Measurements from ENCODE around the gene ANO4. TPM values are rescaled to one million over a fixed set of nuclear protein-coding genes. Genes with fewer than 3 reads are reported as not detected.

ANO4 gene
- total RNA-seq, 1 donor from 2014 or later = not detected

DNA sequence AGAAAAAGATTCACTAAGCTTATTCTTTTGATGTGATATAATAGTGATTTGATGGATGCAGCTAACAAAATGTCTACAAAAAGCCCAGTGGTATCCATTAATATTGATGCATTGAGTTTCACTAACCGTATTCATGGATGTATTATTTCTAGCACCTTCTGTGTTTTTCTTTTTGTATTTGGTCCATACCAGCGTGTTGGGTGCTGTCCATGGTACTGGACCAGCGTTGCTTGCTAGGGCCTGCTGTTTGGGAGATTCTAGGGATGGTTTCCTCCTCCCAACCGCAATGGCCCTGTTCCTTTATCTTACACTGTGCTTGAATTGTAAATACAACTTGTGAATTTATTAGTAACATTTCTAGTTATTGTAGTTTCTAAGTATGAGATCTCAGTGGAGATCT is 31.7 kb downstream of the ANO4 start:
- Mint-ChIP-seq H3K27me3 (ENCODE audit: low read depth) (no peaks in the 10 kb centered on the region), H3K36me3 (ENCODE audit: low read depth) (no peaks in the 10 kb centered on the region), H3K9me3 (no peaks in the 10 kb centered on the region), H3K4me3 (ENCODE audit: low read depth) (no peak overlapping the region), H3K27ac (no peak overlapping the region), H3K4me1 (ENCODE audit: low read depth) (no peaks in the 10 kb centered on the region)
- DNase-seq (ENCODE audit: low spot score) = no peak
- intact Hi-C loops (cut with micrococcal nuclease) = loop anchor here (10.0 kb wide), 1 partner anchor 498 kb away; no protein-coding TSS in a partner anchor

DNA sequence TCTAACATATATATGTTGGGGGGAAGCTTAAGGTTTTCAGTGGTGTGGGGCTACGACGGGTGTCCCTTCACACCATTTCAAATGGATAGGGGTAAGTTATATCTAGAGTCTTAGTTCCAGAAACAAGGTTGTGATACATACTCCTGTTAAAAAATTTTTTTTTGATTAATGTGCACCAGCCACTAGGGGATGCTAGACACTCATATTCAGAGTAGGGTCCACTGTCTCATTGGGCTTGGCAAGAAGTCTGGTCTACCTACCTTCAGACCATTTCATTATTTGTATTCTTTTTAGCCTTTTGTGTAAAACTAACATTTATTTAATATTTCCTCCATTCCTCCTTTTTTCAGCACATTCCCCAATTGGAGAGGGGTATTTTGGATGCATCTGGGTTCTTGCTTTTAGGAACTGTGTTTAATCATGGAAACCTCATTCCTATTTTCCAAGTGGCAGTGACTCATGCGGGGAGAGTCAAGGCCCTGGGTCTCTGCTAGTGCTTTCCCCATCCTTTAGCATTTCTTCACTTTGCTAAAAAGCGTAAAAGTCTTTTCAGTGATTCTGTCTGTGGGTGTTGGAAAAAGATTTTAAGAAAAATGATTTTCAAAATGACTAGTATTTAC is 33.4 kb downstream of the ANO4 start:
- Mint-ChIP-seq H3K27me3 (ENCODE audit: low read depth) (no peaks in the 10 kb centered on the region), H3K4me1 (ENCODE audit: low read depth) (no peaks in the 10 kb centered on the region), H3K4me3 (ENCODE audit: low read depth) (no peak overlapping the region)

DNA sequence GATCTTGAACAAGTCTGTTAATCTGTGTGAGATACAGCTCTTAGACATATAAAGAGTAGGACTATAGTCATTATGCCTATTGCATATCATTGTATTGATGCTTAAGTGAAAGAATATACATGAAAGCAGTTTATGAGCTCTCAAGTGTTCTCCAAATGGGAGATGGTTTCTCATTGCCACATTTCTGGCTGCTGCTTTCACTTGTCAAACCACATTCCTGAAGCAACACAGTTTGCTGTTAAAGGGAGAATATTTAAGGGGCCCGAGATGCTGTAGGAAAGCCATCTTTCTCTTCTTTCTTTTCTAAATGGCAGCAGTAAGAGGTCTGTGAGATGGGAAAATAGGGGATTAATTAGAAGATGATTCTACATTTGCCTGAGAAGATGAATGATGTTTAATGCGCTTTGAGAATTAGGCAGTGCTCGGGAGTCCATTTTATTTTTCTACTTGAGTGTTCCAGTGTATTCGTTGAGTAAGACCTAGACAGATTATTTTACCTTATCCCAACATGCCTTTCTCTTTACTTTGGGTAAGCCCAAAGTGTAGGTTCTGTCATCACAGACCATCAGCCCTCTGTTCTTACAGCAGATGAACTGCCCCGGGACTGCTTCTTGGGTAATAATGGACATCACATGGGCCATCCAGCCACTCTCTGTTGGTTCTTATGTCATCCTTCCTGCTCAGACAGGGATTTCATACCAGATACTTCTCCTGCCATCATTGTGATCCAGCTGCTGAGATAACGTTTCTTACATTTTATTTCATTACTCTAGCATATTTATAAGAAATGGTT is 35.6 kb downstream of the ANO4 start:
- Mint-ChIP-seq H3K9me3 (no peaks in the 10 kb centered on the region), H3K4me3 (ENCODE audit: low read depth) (no peak overlapping the region), H3K36me3 (ENCODE audit: low read depth) (no peaks in the 10 kb centered on the region), H3K27me3 (ENCODE audit: low read depth) (no peaks in the 10 kb centered on the region), H3K4me1 (ENCODE audit: low read depth) (no peaks in the 10 kb centered on the region), H3K27ac (no peak overlapping the region)
- intact Hi-C loops (cut with micrococcal nuclease) = no loop called here
- no peak for DNase-seq (ENCODE audit: low spot score)

More for the DNA sequence above, 33.4 kb downstream of the ANO4 start:
- H3K9me3 Mint-ChIP-seq = no peaks in the 10 kb centered on the region
- intact Hi-C loops (cut with micrococcal nuclease) = loop anchor here (10.0 kb wide), 1 partner anchor 497 kb away; no protein-coding TSS in a partner anchor
- H3K36me3 Mint-ChIP-seq (ENCODE audit: low read depth) = no peaks in the 10 kb centered on the region
- H3K27ac Mint-ChIP-seq = no peak overlapping the region
- no peak for DNase-seq (ENCODE audit: low spot score)

DNA sequence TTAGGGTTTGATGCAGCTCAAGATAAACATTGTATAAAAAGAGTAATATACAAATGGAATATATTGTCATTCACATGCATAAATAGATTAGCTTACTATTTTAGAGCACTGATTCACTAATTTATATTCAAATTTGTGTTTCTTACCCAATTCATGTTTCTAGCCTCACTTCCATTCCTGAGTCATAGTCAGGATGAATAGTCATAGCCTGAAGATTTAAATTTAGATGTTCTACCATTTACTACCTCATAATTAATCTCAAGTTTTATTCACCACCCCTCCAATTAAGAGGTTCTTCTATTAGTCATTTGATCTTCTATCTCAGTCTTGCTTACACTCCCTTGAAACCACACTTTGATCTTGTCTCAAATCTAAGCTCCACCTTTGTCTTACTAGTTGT is 38.7 kb downstream of the ANO4 start:
- intact Hi-C loops (cut with micrococcal nuclease) = no loop called here
- no peak overlapping the region for H3K4me3 Mint-ChIP-seq (ENCODE audit: low read depth)
- H3K27ac Mint-ChIP-seq = no peak overlapping the region
- no peak for DNase-seq (ENCODE audit: low spot score)
- no peaks in the 10 kb centered on the region for H3K36me3 Mint-ChIP-seq (ENCODE audit: low read depth)
- H3K4me1 Mint-ChIP-seq (ENCODE audit: low read depth) = no peaks in the 10 kb centered on the region
- H3K9me3 Mint-ChIP-seq = no peaks in the 10 kb centered on the region
- H3K27me3 Mint-ChIP-seq (ENCODE audit: low read depth) = no peaks in the 10 kb centered on the region

DNA sequence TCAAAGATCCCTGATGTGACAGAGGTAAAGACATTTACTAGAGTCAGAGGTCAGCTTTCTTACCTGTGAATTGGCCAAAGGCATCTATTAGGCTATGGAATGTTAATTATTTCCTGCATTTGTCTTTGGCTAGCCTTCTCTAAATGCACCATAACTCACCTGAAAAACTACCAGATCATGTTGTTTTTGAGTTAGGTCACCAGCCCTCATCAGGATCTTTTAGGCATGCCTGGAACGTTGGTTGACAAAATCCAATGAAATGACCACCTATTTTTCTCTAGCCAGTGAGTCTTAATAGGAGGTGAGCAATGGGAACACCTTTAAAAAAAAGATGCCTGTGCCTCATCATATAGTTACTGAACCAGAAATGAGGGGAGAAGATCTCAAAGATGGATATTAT is 46.2 kb downstream of the ANO4 start:
- Mint-ChIP-seq H3K27ac (no peak overlapping the region), H3K4me1 (ENCODE audit: low read depth) (no peaks in the 10 kb centered on the region), H3K9me3 (no peaks in the 10 kb centered on the region), H3K36me3 (ENCODE audit: low read depth) (no peaks in the 10 kb centered on the region), H3K4me3 (ENCODE audit: low read depth) (no peak overlapping the region), H3K27me3 (ENCODE audit: low read depth) (no peaks in the 10 kb centered on the region)
- intact Hi-C loops (cut with micrococcal nuclease) = no loop called here
- no peak for DNase-seq (ENCODE audit: low spot score)

DNA sequence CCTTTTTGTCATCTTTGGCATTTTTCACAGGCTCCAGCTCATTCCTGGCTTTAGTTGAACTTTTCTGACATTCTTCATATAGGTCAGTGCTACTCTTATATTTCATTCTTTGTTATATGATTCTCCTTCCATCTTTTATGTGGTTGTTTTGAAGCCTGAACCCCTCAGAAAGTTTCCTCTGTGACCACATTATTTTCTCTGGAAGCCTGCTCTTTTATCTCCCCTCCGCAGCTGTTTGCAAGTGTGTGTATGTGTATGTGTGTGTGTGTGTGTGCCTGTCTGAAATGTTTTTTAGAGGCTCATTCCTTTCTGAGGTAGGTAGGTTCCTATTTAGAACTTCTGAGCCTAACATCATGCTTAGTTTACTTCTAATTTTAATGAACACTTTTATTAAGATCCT is 47.6 kb downstream of the ANO4 start:
- no peak for DNase-seq (ENCODE audit: low spot score)
- Mint-ChIP-seq H3K4me1 (ENCODE audit: low read depth) (no peaks in the 10 kb centered on the region), H3K27me3 (ENCODE audit: low read depth) (no peaks in the 10 kb centered on the region), H3K27ac (no peak overlapping the region), H3K4me3 (ENCODE audit: low read depth) (no peak overlapping the region), H3K36me3 (ENCODE audit: low read depth) (no peaks in the 10 kb centered on the region), H3K9me3 (no peaks in the 10 kb centered on the region)
- intact Hi-C loops (cut with micrococcal nuclease) = no loop called here

DNA sequence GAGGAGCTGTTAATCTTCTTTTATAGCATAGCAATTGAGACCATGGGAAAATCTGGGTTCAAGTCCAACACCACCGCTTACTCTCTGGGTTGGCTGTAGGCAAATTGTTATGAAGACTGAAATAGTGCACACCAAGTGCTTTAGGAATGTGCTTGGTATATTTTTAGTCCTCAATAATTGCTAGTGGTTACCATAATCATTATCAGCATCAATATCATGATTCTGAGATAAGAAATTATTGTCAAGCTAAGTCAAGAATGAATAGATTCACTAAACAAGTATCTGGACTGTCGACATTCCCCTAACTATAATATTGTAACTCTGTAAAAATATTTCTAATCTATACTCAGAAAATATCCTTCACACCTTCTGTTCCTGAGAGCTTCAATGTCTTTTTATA is 48.5 kb downstream of the ANO4 start:
- intact Hi-C loops (cut with micrococcal nuclease) = no loop called here
- Mint-ChIP-seq H3K4me1 (ENCODE audit: low read depth) (no peaks in the 10 kb centered on the region), H3K27ac (no peak overlapping the region), H3K36me3 (ENCODE audit: low read depth) (no peaks in the 10 kb centered on the region), H3K4me3 (ENCODE audit: low read depth) (no peak overlapping the region), H3K9me3 (no peaks in the 10 kb centered on the region), H3K27me3 (ENCODE audit: low read depth) (no peaks in the 10 kb centered on the region)
- DNase-seq (ENCODE audit: low spot score) = no peak

DNA sequence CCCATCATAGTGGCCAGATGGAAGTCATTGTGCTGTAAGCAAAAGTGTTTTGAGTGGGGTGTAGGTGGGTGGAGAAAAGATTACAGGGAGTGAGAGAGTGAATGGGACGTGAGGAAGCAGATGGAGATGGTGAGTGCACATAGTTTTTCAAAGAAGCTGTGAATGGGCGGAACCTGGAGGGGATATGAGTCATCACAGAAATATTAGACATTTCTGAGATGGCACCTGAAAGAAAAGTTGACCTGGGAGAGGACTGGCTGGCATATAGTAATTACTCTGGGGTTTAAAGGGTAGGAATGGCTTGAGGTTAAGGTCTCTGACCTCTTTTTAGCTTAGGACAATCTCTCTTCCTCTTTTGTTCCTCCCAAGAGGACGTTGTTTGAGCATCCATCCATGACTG is 50.5 kb downstream of the ANO4 start:
- Mint-ChIP-seq H3K36me3 (ENCODE audit: low read depth) (no peaks in the 10 kb centered on the region), H3K4me1 (ENCODE audit: low read depth) (no peaks in the 10 kb centered on the region), H3K9me3 (no peaks in the 10 kb centered on the region), H3K4me3 (ENCODE audit: low read depth) (no peak overlapping the region), H3K27me3 (ENCODE audit: low read depth) (no peaks in the 10 kb centered on the region), H3K27ac (no peak overlapping the region)
- no peak for DNase-seq (ENCODE audit: low spot score)
- intact Hi-C loops (cut with micrococcal nuclease) = no loop called here

DNA sequence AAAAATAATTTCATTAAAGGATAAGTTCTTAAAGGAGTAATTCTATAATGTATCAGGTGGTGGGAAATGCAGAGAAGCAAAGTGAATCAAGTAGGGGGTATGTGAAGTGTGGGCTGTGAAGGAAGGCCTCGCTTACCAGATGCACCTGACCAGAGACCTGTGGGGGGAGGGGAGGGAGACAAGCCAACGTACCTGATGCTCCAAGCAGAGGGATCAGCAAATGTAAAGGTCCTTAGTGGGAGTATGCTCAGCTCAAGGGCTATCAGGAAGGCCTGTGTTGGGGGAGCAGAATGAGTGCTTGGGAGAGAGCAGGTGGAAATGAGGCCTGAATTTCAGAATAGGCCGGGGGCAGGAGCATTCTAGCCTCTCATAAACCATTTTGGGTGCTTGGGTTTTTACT is 57.1 kb downstream of the ANO4 start:
- H3K27me3 Mint-ChIP-seq (ENCODE audit: low read depth) = no peaks in the 10 kb centered on the region
- H3K36me3 Mint-ChIP-seq (ENCODE audit: low read depth) = no peaks in the 10 kb centered on the region
- H3K27ac Mint-ChIP-seq = no peak overlapping the region
- no peaks in the 10 kb centered on the region for H3K4me1 Mint-ChIP-seq (ENCODE audit: low read depth)
- no peak for DNase-seq (ENCODE audit: low spot score)
- H3K4me3 Mint-ChIP-seq (ENCODE audit: low read depth) = no peak overlapping the region
- no peaks in the 10 kb centered on the region for H3K9me3 Mint-ChIP-seq
- intact Hi-C loops (cut with micrococcal nuclease) = no loop called here

DNA sequence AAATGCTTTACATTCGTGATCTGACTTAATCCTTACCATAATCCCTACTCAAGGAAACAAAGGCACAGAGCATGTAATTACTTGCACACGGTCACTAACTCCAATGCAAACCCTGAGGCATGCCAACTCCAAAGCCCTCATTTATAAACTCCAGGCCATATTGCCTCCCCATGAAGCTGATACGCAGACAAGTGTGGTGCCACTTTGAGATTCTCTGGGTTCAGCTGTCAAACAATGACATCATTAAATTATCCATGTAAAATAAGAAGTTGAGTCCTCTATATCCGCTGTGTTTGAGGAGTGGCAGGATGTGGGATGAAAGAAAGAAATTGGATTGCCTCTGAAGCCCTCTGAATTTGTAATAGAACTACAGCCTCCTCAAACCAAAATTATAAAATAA is 62.8 kb downstream of the ANO4 start:
- Mint-ChIP-seq H3K4me1 (ENCODE audit: low read depth) (no peaks in the 10 kb centered on the region), H3K4me3 (ENCODE audit: low read depth) (no peak overlapping the region), H3K27ac (no peak overlapping the region), H3K36me3 (ENCODE audit: low read depth) (no peaks in the 10 kb centered on the region), H3K9me3 (no peaks in the 10 kb centered on the region), H3K27me3 (ENCODE audit: low read depth) (no peaks in the 10 kb centered on the region)
- DNase-seq (ENCODE audit: low spot score) = no peak
- intact Hi-C loops (cut with micrococcal nuclease) = no loop called here

DNA sequence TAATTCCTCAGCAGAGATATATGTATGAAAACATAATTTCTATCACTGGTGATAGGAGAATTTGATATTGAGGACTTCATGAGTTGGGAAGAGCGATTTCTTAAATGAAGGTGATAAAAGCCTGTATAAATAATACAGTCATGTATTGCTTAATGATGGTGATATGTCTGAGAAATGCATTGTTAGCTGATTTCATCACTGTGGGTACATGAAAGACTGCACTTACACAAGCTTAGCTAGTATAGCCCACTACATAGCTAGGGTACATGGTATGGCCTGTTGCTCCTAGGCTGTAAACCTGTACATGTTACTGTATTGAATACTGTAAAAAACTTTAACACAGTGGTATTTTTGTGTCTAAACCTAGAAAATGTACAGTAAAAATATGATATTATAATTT is 63.4 kb downstream of the ANO4 start:
- Mint-ChIP-seq H3K4me1 (ENCODE audit: low read depth) (no peaks in the 10 kb centered on the region), H3K4me3 (ENCODE audit: low read depth) (no peak overlapping the region), H3K27ac (no peak overlapping the region), H3K27me3 (ENCODE audit: low read depth) (no peaks in the 10 kb centered on the region), H3K9me3 (no peaks in the 10 kb centered on the region), H3K36me3 (ENCODE audit: low read depth) (no peaks in the 10 kb centered on the region)
- intact Hi-C loops (cut with micrococcal nuclease) = no loop called here
- no peak for DNase-seq (ENCODE audit: low spot score)

DNA sequence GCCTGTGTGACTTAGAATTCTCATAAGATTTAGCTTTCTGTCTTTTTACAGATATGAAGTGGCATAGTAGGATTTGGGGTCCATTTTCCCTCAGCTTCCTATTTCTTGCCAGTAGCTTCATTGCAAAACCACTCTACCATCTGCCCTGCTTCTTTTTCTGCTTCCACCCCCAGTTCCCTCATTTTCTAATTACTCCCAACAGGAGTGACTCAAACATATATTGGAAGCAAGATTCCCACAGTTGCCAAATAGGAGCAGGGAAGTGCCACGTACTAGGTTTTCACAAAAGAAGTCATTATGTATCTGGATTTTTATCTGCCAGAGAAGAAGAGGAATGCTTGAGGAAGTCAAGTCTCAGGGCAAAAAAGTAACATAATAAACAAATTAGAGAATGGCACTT is 64.1 kb downstream of the ANO4 start:
- no peak for DNase-seq (ENCODE audit: low spot score)
- no peaks in the 10 kb centered on the region for H3K4me1 Mint-ChIP-seq (ENCODE audit: low read depth)
- H3K27me3 Mint-ChIP-seq (ENCODE audit: low read depth) = no peaks in the 10 kb centered on the region
- H3K4me3 Mint-ChIP-seq (ENCODE audit: low read depth) = no peak overlapping the region
- H3K27ac Mint-ChIP-seq = no peak overlapping the region
- no peaks in the 10 kb centered on the region for H3K36me3 Mint-ChIP-seq (ENCODE audit: low read depth)
- no peaks in the 10 kb centered on the region for H3K9me3 Mint-ChIP-seq
- intact Hi-C loops (cut with micrococcal nuclease) = no loop called here

DNA sequence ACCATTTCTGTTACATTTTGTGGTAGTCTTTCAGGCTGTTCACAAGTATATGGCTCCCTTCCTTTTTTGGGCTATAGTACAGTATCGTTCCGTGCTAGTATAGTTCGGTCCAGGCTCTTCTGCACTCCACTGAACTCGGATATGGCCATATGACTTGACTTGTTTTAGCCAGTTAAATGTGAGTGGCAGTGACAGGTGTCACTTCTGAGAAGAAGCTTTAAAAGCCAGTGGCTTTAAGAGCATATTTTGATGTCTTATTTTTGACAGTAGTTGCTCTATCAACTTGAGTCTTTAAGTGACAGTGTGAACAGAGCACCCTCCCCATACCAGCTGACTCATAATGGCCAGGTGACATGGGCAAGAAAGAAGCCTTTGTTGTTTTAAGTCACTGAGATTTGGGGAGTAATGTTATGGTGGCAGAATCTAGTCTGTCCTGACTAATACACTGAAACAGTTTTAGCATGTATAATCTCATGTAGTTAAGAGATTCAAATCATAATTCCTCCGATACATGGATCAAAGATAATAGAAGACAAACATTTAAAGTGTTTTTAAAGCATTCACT is 64.6 kb downstream of the ANO4 start:
- no peaks in the 10 kb centered on the region for H3K36me3 Mint-ChIP-seq (ENCODE audit: low read depth)
- H3K9me3 Mint-ChIP-seq = no peaks in the 10 kb centered on the region
- intact Hi-C loops (cut with micrococcal nuclease) = no loop called here
- H3K27ac Mint-ChIP-seq = no peak overlapping the region
- DNase-seq (ENCODE audit: low spot score) = no peak
- H3K4me3 Mint-ChIP-seq (ENCODE audit: low read depth) = no peak overlapping the region
- no peaks in the 10 kb centered on the region for H3K27me3 Mint-ChIP-seq (ENCODE audit: low read depth)
- no peaks in the 10 kb centered on the region for H3K4me1 Mint-ChIP-seq (ENCODE audit: low read depth)

Measured in activated T-helper 2 cell treated with anti-CD3 and anti-CD28 coated beads, Interferon-gamma antibody, Interleukin-2, Interleukin-4, amounts not matched to agents 10 μg/mL and 5 μg/mL and 100 μg/mL, durations not matched to agents 14 hours and 24 hours and 36 hours (primary cell).